ENCODE data around the gene SPAG16.

Gene SPAG16

GRCh38 chr2:214135966-214136365, 851.7 kb downstream of the SPAG16 start:
- Histone ChIP-seq H3K9me3 (ENCODE audit: severe bottlenecking) (no peaks in the 10 kb centered on the region), H3K27me3 (ENCODE audit: insufficient read depth, low read depth, severe bottlenecking) (no peaks in the 10 kb centered on the region), H3K27ac (no peak overlapping the region), H3K36me3 (no peaks in the 10 kb centered on the region), H3K4me3 (ENCODE audit: low read depth, low read length) (no peak overlapping the region)
- DNase-seq: no peak
- TF ChIP-seq CTCF (IDR thresholded peaks at IDR 0.05; ENCODE audit: low read depth, low read length): no peak

- DNase-seq: no peak
- H3K27ac ChIP-seq: no peak overlapping the region
- no peaks in the 10 kb centered on the region for H3K36me3 ChIP-seq
- H3K4me3 ChIP-seq (ENCODE audit: low read depth, low read length): no peak overlapping the region
- no peaks in the 10 kb centered on the region for H3K27me3 ChIP-seq (ENCODE audit: insufficient read depth, low read depth, severe bottlenecking)
- no peaks in the 10 kb centered on the region for H3K9me3 ChIP-seq (ENCODE audit: severe bottlenecking)
- no peak for TF ChIP-seq CTCF (IDR thresholded peaks at IDR 0.05; ENCODE audit: low read depth, low read length)
Observed at GRCh38 chr2:214138779-214139178, 854.5 kb downstream of the SPAG16 start.

GRCh38 chr2:214139630-214140284, 855.5 kb downstream of the SPAG16 start:
- no peak for DNase-seq
- Histone ChIP-seq H3K36me3 (no peaks in the 10 kb centered on the region), H3K4me3 (ENCODE audit: low read depth, low read length) (no peak overlapping the region), H3K9me3 (ENCODE audit: severe bottlenecking) (no peaks in the 10 kb centered on the region), H3K27me3 (ENCODE audit: insufficient read depth, low read depth, severe bottlenecking) (no peaks in the 10 kb centered on the region), H3K27ac (no peak overlapping the region)
- no peak for TF ChIP-seq CTCF (IDR thresholded peaks at IDR 0.05; ENCODE audit: low read depth, low read length)

- no peak for DNase-seq
- Histone ChIP-seq H3K27me3 (ENCODE audit: insufficient read depth, low read depth, severe bottlenecking) (no peaks in the 10 kb centered on the region), H3K9me3 (ENCODE audit: severe bottlenecking) (no peaks in the 10 kb centered on the region), H3K27ac (no peak overlapping the region), H3K36me3 (no peaks in the 10 kb centered on the region), H3K4me3 (ENCODE audit: low read depth, low read length) (no peak overlapping the region)
- no peak for TF ChIP-seq CTCF (IDR thresholded peaks at IDR 0.05; ENCODE audit: low read depth, low read length)
Observed at GRCh38 chr2:214156971-214157370, 872.7 kb downstream of the SPAG16 start.

GRCh38 chr2:214158851-214159250, 874.6 kb downstream of the SPAG16 start:
- Histone ChIP-seq H3K27me3 (ENCODE audit: insufficient read depth, low read depth, severe bottlenecking) (no peaks in the 10 kb centered on the region), H3K4me3 (ENCODE audit: low read depth, low read length) (no peak overlapping the region), H3K36me3 (no peaks in the 10 kb centered on the region), H3K9me3 (ENCODE audit: severe bottlenecking) (no peaks in the 10 kb centered on the region), H3K27ac (no peak overlapping the region)
- DNase-seq: no peak
- no peak for TF ChIP-seq CTCF (IDR thresholded peaks at IDR 0.05; ENCODE audit: low read depth, low read length)

- TF ChIP-seq CTCF (IDR thresholded peaks at IDR 0.05; ENCODE audit: low read depth, low read length): no peak
Observed at GRCh38 chr2:214169281-214169680, 885.0 kb downstream of the SPAG16 start.

More at GRCh38 chr2:214169281-214169680, 885.0 kb downstream of the SPAG16 start:
- Histone ChIP-seq H3K36me3 (no peaks in the 10 kb centered on the region), H3K27me3 (ENCODE audit: insufficient read depth, low read depth, severe bottlenecking) (no peaks in the 10 kb centered on the region), H3K4me3 (ENCODE audit: low read depth, low read length) (no peak overlapping the region), H3K27ac (no peak overlapping the region), H3K9me3 (ENCODE audit: severe bottlenecking) (no peaks in the 10 kb centered on the region)
- DNase-seq: no peak

Data from WERI-Rb-1 (cell line).